NCI-H1105 treated with DMSO at 0.1 percent for 48 hours (cell line): Measurements from ENCODE around the gene ARHGAP6.
"Not testable (repeated sequence)": the region's sequence is repeated elsewhere in the genome, so short reads cannot be mapped to it uniquely, and the experiment has no call there.

Source experiments
- DNase-seq: peaks from one replicate; lab custom pipeline; 2025; lab: John Stamatoyannopoulos, UW

Gene ARHGAP6

GRCh38 chrX:11244636-11245035 lies 421.1 kb downstream of the ARHGAP6 start:
- no peak for DNase-seq

- no peak for DNase-seq
Measured at GRCh38 chrX:11242704-11243103, 423.0 kb downstream of the ARHGAP6 start.

- no peak for DNase-seq
Measured at GRCh38 chrX:11241720-11242119, 424.0 kb downstream of the ARHGAP6 start.

- no peak for DNase-seq
Measured at GRCh38 chrX:11239230-11239629, 426.5 kb downstream of the ARHGAP6 start.

- DNase-seq = not testable (repeated sequence)
Measured at GRCh38 chrX:11235377-11235776, 430.3 kb downstream of the ARHGAP6 start.

GRCh38 chrX:11215191-11215921 lies 450.4 kb downstream of the ARHGAP6 start:
- DNase-seq = no peak

GRCh38 chrX:11214346-11215190 lies 451.2 kb downstream of the ARHGAP6 start:
- DNase-seq = no peak

GRCh38 chrX:11212741-11213140 lies 453.0 kb downstream of the ARHGAP6 start:
- no peak for DNase-seq

- no peak for DNase-seq
Measured at GRCh38 chrX:11210415-11210801, 455.3 kb downstream of the ARHGAP6 start.

- DNase-seq = no peak
Measured at GRCh38 chrX:11209798-11210414, 455.8 kb downstream of the ARHGAP6 start.

- no peak for DNase-seq
Measured at GRCh38 chrX:11206716-11207115, 459.0 kb downstream of the ARHGAP6 start.

GRCh38 chrX:11205796-11206195 lies 459.9 kb downstream of the ARHGAP6 start:
- DNase-seq = no peak

GRCh38 chrX:11197671-11198070 lies 468.0 kb downstream of the ARHGAP6 start:
- DNase-seq = no peak

GRCh38 chrX:11196476-11196875 lies 469.2 kb downstream of the ARHGAP6 start:
- no peak for DNase-seq

- peak; percentile 4 for DNase-seq
Measured at GRCh38 chrX:11193035-11193469, 472.7 kb downstream of the ARHGAP6 start.

GRCh38 chrX:11190745-11191510 lies 474.8 kb downstream of the ARHGAP6 start:
- peak; percentile 95 for DNase-seq

- no peak for DNase-seq
Measured at GRCh38 chrX:11189097-11189496, 476.6 kb downstream of the ARHGAP6 start.

- DNase-seq = no peak
Measured at GRCh38 chrX:11188664-11189063, 477.1 kb downstream of the ARHGAP6 start.

GRCh38 chrX:11187001-11187400 lies 478.7 kb downstream of the ARHGAP6 start:
- DNase-seq = no peak

GRCh38 chrX:11185861-11186260 lies 479.9 kb downstream of the ARHGAP6 start:
- DNase-seq = peak; percentile 8

GRCh38 chrX:11180571-11180970 lies 485.1 kb downstream of the ARHGAP6 start:
- peak; percentile 66 for DNase-seq

- DNase-seq = no peak
Measured at GRCh38 chrX:11172415-11172814, 493.3 kb downstream of the ARHGAP6 start.
